ENCODE results near the gene DAAM1. TPM values are rescaled to one million over a fixed set of nuclear protein-coding genes. Genes with fewer than 3 reads are reported as not detected.
A peak's percentile ranks its signal among the peaks of the same experiment; 100 is the strongest.

The DAAM1 gene
- polyA plus RNA-seq, 3 donors: 3.2 to 6.3 (median 4.4) TPM

- Histone ChIP-seq H3K27me3 (ENCODE audit: control insufficient read depth in 2 of 2, insufficient read depth in 2 of 2, low read length in 2 of 2) (no peaks in the 10 kb centered on the region), H3K9me3 (replicated peaks in 1 of 2; ENCODE audit: control insufficient read depth in 1 of 2, insufficient read depth in 1 of 2, low read length in 2 of 2) (no peaks in the 10 kb centered on the region), H4K20me1 (ENCODE audit: insufficient read depth, low read length) (no peaks in the 10 kb centered on the region), H3K4me3 (replicated peaks in 1 of 3; ENCODE audit: low read depth in 2 of 3, low read length in 3 of 3) (no peak overlapping the region), H3K79me2 (ENCODE audit: insufficient read depth, low read length) (no peaks in the 10 kb centered on the region), H3K36me3 (replicated peaks in 1 of 2; ENCODE audit: control insufficient read depth in 1 of 2, insufficient read depth in 2 of 2, low read length in 2 of 2) (no peaks in the 10 kb centered on the region), H3K27ac (ENCODE audit: low read depth in 1 of 2, low read length in 2 of 2) (no peak overlapping the region), H3K9ac (ENCODE audit: insufficient read depth, low read length, poor library complexity, severe bottlenecking) (no peak overlapping the region), H2AFZ (ENCODE audit: insufficient read depth, low read depth, low read length, poor library complexity, severe bottlenecking) (no peak overlapping the region), H3K4me1 (ENCODE audit: control insufficient read depth in 1 of 2, insufficient read depth in 2 of 2, low read length in 2 of 2) (peaks cover 11% of the 10 kb centered on the region in 2 donors), H3K4me2 (replicated peaks; ENCODE audit: extremely low read depth, low read length, poor library complexity, severe bottlenecking) (no peak overlapping the region)
- Mint-ChIP-seq H3K4me3 (no peak overlapping the region), H3K36me3 (no peaks in the 10 kb centered on the region), H3K27me3 (ENCODE audit: low read depth in 3 of 3) (peaks cover 0 to 2% (median 2%) of the 10 kb centered on the region in 3 donors), H3K27ac (no peak overlapping the region), H3K4me1 (peaks cover 26% of the 10 kb centered on the region), H3K9me3 (peaks cover 0 to 3% (median 0%) of the 10 kb centered on the region in 7 donors)
- no peak for DNase-seq
- intact Hi-C loops (cut with micrococcal nuclease): no loop called here
- no CpG with 5 or more reads among the region's 3 CpGs for WGBS (ENCODE audit: insufficient coverage)
- TF ChIP-seq, protein P1, sequence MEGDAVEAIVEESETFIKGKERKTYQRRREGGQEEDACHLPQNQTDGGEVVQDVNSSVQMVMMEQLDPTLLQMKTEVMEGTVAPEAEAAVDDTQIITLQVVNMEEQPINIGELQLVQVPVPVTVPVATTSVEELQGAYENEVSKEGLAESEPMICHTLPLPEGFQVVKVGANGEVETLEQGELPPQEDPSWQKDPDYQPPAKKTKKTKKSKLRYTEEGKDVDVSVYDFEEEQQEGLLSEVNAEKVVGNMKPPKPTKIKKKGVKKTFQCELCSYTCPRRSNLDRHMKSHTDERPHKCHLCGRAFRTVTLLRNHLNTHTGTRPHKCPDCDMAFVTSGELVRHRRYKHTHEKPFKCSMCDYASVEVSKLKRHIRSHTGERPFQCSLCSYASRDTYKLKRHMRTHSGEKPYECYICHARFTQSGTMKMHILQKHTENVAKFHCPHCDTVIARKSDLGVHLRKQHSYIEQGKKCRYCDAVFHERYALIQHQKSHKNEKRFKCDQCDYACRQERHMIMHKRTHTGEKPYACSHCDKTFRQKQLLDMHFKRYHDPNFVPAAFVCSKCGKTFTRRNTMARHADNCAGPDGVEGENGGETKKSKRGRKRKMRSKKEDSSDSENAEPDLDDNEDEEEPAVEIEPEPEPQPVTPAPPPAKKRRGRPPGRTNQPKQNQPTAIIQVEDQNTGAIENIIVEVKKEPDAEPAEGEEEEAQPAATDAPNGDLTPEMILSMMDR (IDR thresholded peaks at IDR 0.05): no peak
Measured at GRCh38 chr14:59376686-59377085, 188.2 kb downstream of the DAAM1 start.

DNA sequence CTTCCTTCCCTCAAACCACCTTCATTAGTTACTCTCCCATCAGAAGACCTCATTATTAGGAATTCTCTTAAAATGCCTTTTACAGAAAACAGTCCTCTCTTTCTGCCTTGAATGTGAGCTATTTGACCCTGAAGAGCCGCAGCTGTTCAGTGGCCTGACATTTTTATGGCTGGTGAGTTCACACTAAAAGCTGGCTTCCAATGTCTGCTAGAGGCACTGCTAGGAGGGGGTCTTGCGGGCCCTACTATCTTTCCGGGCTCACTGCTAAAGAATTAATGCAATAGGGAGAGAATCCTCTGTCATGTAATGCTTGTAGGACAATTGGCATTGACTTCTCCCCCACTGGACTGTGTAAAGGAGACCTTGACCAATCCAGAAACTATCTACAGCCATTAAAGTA is 189.0 kb downstream of the DAAM1 start:
- Histone ChIP-seq H4K20me1 (ENCODE audit: insufficient read depth, low read length) (no peaks in the 10 kb centered on the region), H3K4me3 (replicated peaks in 1 of 3; ENCODE audit: low read depth in 2 of 3, low read length in 3 of 3) (no peak overlapping the region), H3K4me2 (replicated peaks; ENCODE audit: extremely low read depth, low read length, poor library complexity, severe bottlenecking) (no peak overlapping the region), H2AFZ (ENCODE audit: insufficient read depth, low read depth, low read length, poor library complexity, severe bottlenecking) (peak overlapping the region; percentile 12), H3K27me3 (ENCODE audit: control insufficient read depth in 2 of 2, insufficient read depth in 2 of 2, low read length in 2 of 2) (no peaks in the 10 kb centered on the region), H3K9ac (ENCODE audit: insufficient read depth, low read length, poor library complexity, severe bottlenecking) (no peak overlapping the region), H3K9me3 (replicated peaks in 1 of 2; ENCODE audit: control insufficient read depth in 1 of 2, insufficient read depth in 1 of 2, low read length in 2 of 2) (no peaks in the 10 kb centered on the region), H3K36me3 (replicated peaks in 1 of 2; ENCODE audit: control insufficient read depth in 1 of 2, insufficient read depth in 2 of 2, low read length in 2 of 2) (no peaks in the 10 kb centered on the region), H3K4me1 (ENCODE audit: control insufficient read depth in 1 of 2, insufficient read depth in 2 of 2, low read length in 2 of 2) (peaks cover 11% of the 10 kb centered on the region in 2 donors), H3K79me2 (ENCODE audit: insufficient read depth, low read length) (no peaks in the 10 kb centered on the region), H3K27ac (ENCODE audit: low read depth in 1 of 2, low read length in 2 of 2) (no peak overlapping the region)
- TF ChIP-seq, protein P1 (IDR thresholded peaks at IDR 0.05): no peak
- intact Hi-C loops (cut with micrococcal nuclease): no loop called here
- Mint-ChIP-seq H3K4me1 (peaks cover 34% of the 10 kb centered on the region), H3K4me3 (no peak overlapping the region), H3K27ac (no peak overlapping the region), H3K9me3 (peaks cover 0 to 3% (median 0%) of the 10 kb centered on the region in 7 donors), H3K36me3 (no peaks in the 10 kb centered on the region), H3K27me3 (ENCODE audit: low read depth in 3 of 3) (peaks cover 0 to 2% (median 2%) of the 10 kb centered on the region in 3 donors)
- 100% methylated on average over 2 of the region's 3 CpGs for WGBS (ENCODE audit: insufficient coverage)
- DNase-seq: no peak
